GM19372 (cell line): ENCODE results near the gene PDLIM5.
"Not testable (repeated sequence)": the region's sequence is repeated elsewhere in the genome, so short reads cannot be mapped to it uniquely, and the experiment has no call there.

Experiments used
- ATAC-seq: cut with Tn5 transposase; IDR thresholded peaks from one replicate; pipeline ENCODE4 v1.9.1; 2021; ENCODE audit warnings: mild to moderate bottlenecking, low read depth, moderate library complexity; ENCODE audit not compliant: unreplicated experiment

Gene PDLIM5

DNA sequence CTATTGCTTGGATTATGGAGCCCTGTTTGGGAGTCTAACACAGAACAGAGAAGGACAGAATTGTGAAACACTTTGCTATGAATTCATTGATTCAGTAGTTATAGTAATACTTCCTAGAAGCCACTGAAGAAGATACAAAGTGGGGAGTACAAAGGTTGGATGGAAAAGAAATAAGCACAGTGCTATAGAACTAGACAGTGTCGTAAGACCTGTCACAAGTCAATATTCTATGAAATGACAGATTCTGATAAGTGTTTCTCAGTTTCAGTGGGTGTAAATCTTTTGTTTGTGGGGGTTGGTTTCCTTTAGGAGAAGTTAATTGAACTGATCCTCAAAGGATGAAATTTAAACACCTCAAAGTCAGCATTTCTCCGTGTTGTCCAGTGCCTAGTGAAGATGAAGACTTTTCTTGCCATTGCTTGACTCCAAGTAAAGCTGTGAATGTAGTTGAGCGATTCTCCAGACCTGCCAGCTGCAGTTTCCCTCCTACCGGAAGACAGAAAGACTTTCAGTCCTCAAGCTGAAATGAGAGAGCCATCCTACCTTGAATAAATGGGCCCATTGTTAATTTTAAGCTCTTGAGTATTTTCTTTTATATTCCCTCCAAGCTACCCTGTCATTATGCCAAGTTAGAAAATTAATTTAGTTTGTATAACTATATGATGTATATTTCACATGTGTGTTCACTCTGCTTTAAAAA, 7.9 kb downstream of the PDLIM5 start:
- ATAC-seq, result no peak

DNA sequence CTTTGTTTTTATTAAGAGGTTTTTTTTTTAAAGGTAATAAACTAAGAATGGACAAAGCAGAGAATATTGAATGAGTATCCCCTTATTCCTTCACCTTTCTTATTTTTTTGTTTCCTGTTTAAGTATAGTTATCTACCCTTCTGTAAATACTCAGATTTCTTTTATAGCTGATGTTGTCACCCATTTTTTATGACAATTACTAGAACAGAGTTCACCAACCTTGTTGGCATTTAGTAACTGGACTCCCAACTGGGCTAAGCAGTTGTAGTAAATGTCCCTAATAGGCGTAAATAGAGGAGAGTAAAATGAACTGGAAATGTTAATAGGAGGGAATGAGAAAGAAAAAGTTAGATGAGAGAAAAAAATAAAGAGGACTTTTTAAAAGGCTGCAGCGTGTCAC, 9.8 kb downstream of the PDLIM5 start:
- no peak for ATAC-seq

DNA sequence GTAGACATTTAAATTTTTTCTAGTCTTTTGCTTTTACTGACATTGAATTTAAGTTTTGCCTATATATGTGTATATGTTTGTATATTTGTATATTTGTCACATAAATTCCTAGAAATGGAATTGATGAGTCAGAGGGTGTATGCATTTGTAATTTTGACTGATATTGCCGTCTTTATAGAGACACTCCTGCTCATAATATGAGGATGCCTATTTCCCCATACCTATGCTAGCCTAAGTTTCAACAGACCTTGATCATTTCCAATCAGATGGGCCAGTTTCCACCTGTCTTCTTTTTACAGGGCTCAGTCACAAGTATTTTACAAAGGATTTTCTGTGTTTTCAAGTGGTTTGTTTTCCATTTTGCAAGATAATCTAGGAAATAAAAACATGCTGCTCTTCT, 10.8 kb downstream of the PDLIM5 start:
- no peak for ATAC-seq

DNA sequence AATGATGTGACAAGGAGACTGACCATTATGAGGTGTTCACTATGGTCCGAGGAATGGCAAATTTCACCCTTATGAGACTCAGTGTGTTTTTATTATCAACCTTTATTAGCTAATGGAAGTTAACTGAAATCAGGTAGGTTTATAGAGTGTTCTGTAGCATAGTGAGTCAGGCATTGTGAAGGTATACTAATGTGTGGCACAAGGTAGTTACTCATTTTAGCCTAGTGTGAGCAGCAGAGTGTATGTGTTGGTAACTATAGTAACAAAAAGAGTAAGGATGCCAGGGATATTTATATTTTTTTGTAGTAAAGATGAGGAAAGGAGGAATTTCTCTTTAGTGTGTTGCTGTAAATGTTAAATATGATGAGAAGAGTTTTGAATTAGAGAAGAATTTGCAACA, 12.0 kb downstream of the PDLIM5 start:
- no peak for ATAC-seq

DNA sequence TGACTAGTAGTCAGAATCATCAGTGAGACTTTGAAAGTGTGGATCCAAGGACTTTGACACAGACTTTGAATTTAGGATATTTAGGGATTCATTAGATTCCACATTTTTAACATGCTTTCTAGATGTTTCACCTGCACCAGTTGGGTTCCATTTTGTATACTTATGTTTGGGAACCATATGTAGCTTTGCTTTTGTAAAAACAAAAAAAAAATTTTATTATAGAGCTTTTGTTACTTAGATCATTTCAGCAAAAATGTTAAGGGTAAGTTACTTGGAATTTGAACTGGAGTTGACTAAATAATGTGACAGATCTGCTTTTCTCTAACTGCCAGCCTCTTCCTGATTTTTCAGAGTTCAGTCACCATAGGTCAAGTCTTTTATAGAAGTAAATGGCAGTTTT, 14.6 kb downstream of the PDLIM5 start:
- no peak for ATAC-seq

DNA sequence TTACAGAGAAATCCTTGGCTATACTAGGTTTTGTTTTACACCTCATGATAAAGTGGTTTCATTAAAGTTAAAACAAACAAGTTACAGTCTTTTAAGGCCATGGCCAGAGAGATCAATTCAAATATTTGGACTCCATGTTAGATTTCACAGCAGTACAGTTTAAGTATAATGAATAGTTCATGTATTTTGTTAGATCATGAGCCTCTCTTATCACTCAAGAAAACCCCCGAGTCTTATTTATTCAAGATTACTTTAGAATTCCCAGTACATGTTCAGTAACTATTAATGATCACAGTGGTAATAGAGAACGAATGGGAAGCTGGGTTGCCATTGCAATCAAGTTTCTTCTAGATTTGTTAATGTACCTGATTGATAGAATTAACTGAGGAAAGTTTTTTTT, 15.2 kb downstream of the PDLIM5 start:
- ATAC-seq, result no peak

DNA sequence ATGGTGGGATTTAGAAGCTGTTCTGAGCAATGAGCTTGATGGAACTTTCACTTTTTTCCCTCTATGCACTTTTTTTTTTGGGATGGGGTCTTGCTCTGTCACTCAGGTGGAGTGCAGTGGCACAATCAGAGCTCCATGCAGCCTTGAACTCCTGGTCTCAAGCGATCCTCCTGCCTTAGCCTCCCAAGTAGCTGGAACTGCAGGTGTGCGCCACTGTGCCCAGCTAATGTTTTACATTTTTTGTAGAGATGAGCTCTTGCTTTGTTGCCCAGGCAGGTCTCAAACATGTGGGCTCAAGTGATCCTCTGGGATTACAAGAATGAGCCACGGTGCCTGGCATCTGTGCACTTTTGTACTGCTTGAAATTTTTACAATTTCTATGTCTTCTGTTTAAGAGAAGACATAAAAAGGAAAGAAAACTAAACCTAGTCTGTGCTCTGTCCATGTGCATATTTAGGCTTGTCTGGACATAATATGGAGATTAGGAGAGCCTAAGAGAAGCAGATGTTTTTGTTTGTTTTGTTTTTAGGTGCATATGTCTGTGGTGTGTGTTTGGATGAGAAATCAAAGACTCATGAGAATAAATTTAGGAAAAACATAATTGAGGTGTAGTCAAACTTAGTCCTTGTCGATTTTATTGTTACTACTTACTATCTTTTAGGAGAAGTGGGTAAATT, 16.5 kb downstream of the PDLIM5 start:
- ATAC-seq, result no peak

DNA sequence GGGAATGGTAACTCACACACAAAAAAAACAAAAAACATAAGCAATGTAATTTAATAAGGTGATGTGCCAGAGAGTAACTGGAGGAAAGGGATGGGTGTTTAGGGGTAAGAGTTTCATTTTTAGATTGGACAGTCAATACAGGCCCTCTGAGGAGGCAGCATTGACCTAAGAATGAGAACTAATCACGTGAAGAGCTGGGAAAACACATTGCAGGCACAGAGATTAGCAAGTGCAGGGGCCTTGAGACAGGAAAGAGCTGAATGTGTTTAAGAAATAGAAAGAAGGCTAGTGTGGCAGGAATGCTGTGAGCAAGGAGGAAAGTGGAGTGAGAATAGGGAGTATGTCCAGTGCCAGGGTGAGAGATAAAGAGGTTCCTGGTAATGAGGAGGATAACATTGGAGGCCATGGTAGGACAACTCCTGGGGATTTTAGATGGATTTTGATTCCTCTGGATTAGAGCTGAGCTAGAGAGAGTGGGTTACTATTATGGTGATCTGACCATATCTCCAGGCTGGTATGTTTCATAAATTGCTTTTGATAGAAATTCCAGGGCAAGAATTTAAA, 17.6 kb downstream of the PDLIM5 start:
- no peak for ATAC-seq

DNA sequence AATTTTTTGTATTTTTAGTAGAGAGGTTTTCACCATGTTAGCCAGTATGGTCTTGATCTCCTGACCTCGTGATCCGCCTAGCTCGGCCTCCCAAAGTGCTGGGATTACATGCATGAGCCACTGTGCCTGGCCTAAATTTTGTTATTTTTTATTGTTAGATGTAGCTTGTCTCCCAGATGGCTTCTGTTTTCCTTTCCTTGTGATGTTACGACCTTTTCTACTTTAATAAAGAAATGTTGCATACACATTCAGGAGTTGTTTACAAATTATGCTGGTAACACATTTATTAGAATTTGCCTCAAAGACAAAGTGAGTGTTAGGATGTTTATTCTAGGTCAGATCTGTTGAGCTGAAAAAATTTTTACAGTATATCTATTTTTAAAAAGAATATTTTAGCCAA, 18.4 kb downstream of the PDLIM5 start:
- no peak for ATAC-seq

DNA sequence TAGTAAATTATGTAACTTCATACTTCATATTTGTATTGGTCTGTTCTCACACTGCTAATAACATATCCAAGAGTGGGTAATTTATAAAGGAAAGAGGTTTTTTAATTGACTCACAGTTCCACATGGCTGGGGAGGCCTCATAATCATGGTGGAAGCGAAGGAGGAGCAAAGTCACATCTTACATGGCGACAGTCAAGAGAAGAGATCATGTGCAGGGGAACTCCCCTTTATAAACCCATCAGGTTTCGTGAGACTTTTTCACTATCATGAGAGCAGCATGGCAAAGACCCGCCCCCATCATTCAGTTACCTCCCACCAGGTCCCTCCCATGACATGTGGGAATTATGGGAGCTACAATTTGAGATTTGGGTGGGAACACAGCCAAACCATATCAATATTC, 19.0 kb downstream of the PDLIM5 start:
- ATAC-seq, result not testable (repeated sequence)

DNA sequence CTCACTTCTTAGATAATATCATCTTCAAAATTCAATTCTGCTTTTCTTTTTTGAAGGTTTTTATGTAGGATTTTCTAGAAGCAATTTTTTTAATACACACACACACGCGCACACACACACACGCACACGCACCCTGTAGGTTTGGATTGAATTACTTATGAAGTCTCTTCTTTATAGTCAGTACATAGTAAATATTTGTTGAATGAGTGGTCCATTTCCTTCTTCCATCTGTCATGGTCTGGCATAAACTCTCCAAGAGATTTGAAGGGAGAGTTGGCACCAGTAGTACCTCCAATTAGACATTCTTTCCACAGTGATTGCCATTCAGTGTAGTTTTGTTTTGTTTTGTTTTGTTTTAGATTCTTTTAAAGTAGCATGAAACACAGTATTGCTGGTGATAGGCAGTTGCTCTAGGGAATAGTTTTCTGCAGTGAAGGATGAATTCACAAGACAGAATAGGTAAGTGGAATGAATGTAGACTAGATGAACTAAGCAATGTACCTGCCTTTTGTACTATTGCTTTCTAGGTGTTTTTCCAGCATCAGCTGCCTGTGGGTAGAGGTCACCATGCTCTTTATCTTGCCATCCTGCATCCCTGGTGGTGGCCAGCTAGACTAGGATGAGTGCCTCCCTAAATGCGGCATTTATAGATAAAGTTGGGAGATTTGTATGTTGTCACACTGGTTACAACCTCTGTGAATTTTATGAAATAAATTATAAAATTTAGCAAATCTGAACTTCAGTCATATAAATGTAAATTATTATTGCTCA, 20.5 kb downstream of the PDLIM5 start:
- no peak for ATAC-seq

DNA sequence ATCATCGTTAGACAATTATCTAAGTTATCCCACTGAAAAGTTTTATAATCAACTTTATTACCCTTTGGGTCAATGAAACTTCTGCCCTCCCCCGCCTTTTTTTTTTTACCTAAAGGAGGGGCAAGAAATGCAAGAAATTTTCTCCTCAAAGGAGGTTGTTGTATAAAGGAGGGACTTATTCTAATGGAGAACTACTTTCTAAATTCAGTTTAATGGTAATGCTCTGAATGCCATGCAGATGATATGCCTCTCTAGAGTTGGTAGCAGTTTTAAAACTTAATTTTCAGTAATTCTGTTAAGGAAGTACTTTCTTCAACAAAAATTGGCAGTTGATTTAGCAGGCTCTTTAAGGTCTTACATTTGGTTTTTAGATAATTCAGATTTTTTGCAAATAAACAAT, 23.3 kb downstream of the PDLIM5 start:
- no peak for ATAC-seq

DNA sequence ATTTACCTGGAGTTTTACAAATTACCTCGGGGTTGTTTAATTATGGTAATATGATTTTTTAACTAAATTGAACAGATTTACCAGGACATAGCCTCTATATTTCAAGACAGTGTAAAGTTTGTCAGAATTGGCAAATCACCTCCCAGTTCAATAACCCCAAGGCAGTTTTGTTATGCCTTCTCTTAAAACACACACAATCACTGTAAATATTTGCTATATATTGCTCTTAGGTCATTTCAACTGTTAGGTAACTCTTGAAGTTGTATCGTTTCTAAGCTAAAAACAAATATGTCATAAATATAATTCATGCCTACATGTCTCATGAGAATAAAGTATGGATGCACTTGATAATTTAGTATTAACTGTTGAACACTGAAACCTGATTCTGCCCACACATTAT, 24.1 kb downstream of the PDLIM5 start:
- no peak for ATAC-seq

DNA sequence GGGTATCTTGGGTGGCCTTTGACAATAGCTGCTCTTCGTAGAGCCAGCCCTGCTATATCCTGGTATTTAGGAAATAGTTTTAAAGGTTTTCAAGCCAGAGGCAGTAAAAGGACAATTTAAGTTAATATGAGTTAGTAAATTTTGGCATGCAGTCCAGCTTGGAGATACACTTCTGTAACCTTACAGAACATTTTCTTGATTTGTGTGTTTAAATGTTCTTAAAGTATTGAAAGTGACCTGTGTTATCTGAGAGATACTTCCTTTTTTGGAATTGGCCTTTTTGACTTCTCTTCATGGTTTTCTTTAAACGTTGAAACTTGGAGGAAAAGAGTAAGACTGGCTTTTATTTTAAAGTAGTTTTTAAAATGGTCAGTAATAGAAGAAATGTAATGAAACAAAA, 25.5 kb downstream of the PDLIM5 start:
- ATAC-seq, result no peak

DNA sequence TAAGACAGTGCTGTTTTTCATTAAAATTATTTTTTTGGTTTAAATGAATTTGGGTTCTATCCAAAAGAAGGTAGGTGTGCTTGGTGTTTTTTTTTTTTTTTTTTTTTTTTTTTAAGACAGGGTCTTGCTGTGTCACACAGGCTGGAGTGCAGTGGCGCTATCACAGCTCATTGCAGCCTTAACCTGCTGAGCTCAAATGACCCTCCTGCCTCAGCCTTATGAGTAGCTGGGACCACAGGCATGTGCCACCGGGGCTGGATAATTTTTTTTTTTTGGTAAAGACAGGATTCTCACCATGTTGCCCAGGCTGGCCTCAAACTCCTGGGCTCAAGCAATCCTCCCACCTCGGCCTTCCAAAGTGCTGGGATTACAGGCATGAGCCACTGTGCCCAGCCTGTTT, 27.1 kb downstream of the PDLIM5 start:
- ATAC-seq, result not testable (repeated sequence)

DNA sequence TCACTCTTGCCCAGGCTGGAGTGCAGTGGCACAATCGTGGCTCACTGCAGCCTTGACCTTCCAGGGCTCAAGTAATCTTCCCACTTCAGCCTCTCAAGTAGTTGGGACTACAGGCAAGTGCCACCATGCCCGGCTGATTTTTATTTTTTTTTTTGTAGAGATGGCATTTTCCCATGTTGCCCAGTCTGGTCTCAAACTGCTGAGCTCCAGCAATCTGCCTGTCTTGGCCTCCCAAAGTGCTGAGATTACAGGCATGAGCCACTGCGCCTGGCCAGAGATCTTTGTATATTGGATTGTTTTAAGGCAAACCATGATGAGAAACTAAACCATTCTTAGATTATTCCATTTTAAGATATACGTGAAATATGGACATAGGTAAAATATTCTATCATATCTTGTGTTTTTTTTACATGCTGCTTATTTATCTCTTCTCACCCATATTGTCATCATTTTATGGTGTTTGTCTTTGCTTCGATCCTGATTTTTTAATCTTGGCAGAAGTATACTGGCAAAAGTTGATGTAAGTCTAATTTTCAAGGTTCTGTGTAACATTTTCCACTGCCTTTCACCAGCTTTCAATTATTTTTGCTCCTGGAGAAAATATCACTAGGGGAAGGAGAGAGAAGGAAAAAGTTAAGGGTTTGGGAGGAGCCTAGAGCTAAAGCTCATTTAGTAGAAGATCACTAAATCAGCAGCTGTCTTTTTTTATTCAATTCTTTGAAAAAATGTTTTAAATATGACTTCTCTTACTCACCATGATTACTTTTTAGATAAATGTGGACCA, 27.8 kb downstream of the PDLIM5 start:
- ATAC-seq, result no peak

DNA sequence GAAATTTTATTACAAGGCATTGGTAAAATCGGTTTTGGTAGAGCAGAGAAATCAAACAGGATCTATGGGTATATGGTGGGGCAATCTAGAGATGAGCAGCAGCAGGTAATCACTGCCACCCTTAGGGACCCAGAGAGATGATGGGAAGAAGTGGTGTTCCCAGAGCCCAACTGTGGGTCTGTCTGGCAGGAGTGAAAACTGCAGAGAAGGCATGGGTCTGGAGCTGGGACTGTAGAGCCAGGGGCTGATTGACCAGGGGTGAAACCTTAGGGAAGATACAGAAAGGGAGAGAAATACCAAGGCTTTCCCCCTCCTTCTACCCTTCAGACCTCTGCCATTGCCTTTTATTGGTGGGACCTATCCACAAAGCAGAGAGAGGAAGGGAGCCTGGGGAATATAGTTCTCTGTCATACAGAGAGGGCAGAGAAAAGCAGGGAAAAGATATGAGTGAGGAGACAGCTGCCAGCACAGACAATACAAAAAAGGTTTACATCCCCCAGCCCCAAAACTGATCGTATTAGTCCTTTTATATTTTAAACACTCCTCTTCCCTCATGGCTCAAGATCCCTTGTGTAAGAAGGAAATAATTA, 28.7 kb downstream of the PDLIM5 start:
- no peak for ATAC-seq

DNA sequence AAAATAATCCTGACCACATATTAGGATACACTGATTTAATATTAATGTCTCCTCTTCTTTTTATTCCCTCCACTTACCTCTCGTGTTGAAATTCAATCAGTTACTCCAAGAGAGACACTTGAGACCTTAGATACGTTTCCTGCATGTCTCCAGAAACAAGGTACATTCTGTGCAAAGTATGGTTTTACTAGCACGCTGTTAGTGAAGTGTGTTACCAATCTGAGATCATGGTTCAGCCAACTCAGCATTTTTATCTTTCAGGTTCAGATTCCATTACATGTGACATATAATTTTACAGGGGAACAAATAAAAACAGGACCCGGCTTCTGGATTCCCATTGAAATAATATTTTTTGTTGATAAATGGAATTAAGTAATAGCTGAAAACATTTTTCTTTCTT, 32.2 kb downstream of the PDLIM5 start:
- ATAC-seq, result no peak

DNA sequence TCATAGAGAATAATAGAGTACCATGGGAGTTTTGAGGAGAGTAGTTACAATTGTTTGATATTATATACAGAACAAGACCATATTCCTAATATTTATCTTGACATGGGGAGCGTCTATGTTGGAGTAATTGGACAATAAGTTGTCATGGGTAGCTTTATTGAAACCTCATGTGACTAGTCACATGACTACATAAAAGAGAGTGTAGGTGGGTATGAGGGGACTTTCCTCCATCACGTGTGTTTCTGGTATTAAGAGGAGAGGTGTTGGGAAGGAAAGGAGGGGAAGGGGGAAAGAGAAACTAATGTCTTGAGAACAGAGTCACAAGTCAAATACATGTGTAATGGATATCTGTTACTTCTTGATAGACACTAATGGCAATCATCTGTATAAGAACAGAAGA, 33.1 kb downstream of the PDLIM5 start:
- no peak for ATAC-seq

DNA sequence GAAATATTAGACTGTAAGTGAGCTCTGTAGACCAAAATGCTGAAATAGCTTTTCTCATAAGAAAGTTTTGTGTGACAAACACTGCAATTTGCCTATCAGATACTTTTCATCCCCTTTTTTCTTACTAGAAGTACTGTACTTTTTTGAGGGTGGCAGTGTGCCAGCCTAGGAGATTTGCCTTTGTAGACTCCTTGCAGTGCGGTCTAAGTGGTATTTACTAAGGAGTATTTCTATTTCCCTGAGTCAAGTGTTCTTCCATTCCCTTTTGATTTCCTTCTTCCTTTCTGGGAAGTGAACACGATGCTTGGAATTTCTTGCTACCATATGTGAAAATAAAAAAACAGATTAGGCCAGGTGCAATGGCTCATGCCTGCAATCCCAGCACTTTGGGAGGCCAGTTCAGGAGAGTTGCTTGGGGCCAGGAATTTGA, 34.6 kb downstream of the PDLIM5 start:
- ATAC-seq, result no peak
